ENCODE measurements around the gene NTSR1. TPM values are rescaled to one million over a fixed set of nuclear protein-coding genes. Genes with fewer than 3 reads are reported as not detected.

Gene NTSR1
- total and polyA plus RNA-seq, 11 donors = 0.01 to 0.32 (median 0.07) TPM; not detected in 7

- intact Hi-C loops (cut with DNase I) = no loop called here
- Histone ChIP-seq H3K9me3 (peaks cover 0 to 8% (median 0%) of the 10 kb centered on the region in 12 donors), H3K27me3 (peaks cover 0 to 32% (median 3%) of the 10 kb centered on the region in 9 donors), H3K4me3 (no peak overlapping the region), H3K27ac (no peak overlapping the region), H3K4me1 (peaks cover 0 to 5% (median 0%) of the 10 kb centered on the region in 12 donors), H3K36me3 (no peaks in the 10 kb centered on the region)
- TF ChIP-seq POLR2A (IDR thresholded peaks at IDR 0.05) (no peak), CTCF (IDR thresholded peaks at IDR 0.05) (no peak)
- DNase-seq = peak in 3 of 5 donors; percentile 14 to 48 (median 17)
- no peak for ATAC-seq
- WGBS, 4 donors = 88 to 95% (median 90%) methylated on average over 27 to 31 of the region's 31 CpGs
These were observed 45.7 kb downstream of the NTSR1 start for GRCh38 chr20:62754122-62754990.

GRCh38 chr20:62754991-62755356, 46.3 kb downstream of the NTSR1 start:
- H3K9me3 ChIP-seq = peaks cover 0 to 8% (median 0%) of the 10 kb centered on the region in 12 donors
- no peak overlapping the region for H3K4me3 ChIP-seq
- ATAC-seq (no peak), DNase-seq (no peak)
- TF ChIP-seq CTCF (IDR thresholded peaks at IDR 0.05) = no peak
- no peak for TF ChIP-seq POLR2A (IDR thresholded peaks at IDR 0.05)
- no peaks in the 10 kb centered on the region for H3K36me3 ChIP-seq
- no peak overlapping the region for H3K27ac ChIP-seq
- WGBS, 4 donors = 86 to 92% (median 88%) methylated on average over 1 of the region's 1 CpG
- intact Hi-C loops (cut with DNase I) = no loop called here
- peaks cover 0 to 30% (median 3%) of the 10 kb centered on the region in 9 donors for H3K27me3 ChIP-seq
- H3K4me1 ChIP-seq = peaks cover 0 to 5% (median 0%) of the 10 kb centered on the region in 12 donors

GRCh38 chr20:62755817-62756724, 47.4 kb downstream of the NTSR1 start:
- no peak for TF ChIP-seq POLR2A (IDR thresholded peaks at IDR 0.05)
- TF ChIP-seq CTCF (IDR thresholded peaks at IDR 0.05) = no peak
- no peak overlapping the region for H3K27ac ChIP-seq
- peaks cover 0 to 8% (median 0%) of the 10 kb centered on the region in 12 donors for H3K9me3 ChIP-seq

More at GRCh38 chr20:62755817-62756724, 47.4 kb downstream of the NTSR1 start:
- DNase-seq (peak in 3 of 5 donors; percentile 8 to 41 (median 18)), ATAC-seq (no peak)
- peaks cover 0 to 34% (median 3%) of the 10 kb centered on the region in 9 donors for H3K27me3 ChIP-seq
- 47 to 59% (median 53%) methylated on average over 8 to 10 of the region's 10 CpGs for WGBS, 4 donors
- intact Hi-C loops (cut with DNase I) = no loop called here
- no peaks in the 10 kb centered on the region for H3K36me3 ChIP-seq
- H3K4me1 ChIP-seq = peaks cover 0 to 5% (median 0%) of the 10 kb centered on the region in 12 donors
- H3K4me3 ChIP-seq = no peak overlapping the region

Data from heart left ventricle (tissue), 16 donors.